ES-I3 (cell line): Measurements from ENCODE around the gene COL4A6.

Experiments
- H3K36me3 ChIP-seq: 2 replicates; pipeline ENCODE4 v1.6.1; 2013; ENCODE audit warnings: mild to moderate bottlenecking, low read length, control low read depth, moderate library complexity; ENCODE audit not compliant: insufficient read depth
- H3K4me1 ChIP-seq: 2 replicates; pipeline ENCODE4 v1.6.1; 2013; ENCODE audit warnings: mild to moderate bottlenecking, control low read depth, low read length; ENCODE audit not compliant: insufficient read depth
- H3K9ac ChIP-seq: 2 replicates; pipeline ENCODE4 v1.6.1; 2013; ENCODE audit warnings: low read depth, mild to moderate bottlenecking, low read length, moderate library complexity
- H3K9me3 ChIP-seq: 2 replicates; pipeline ENCODE4 v1.6.1; 2013; ENCODE audit warnings: mild to moderate bottlenecking, low read length, moderate library complexity; ENCODE audit not compliant: control insufficient read depth, insufficient read depth

COL4A6 gene

GRCh38 chrX:108261549-108262203, 176.5 kb downstream of the COL4A6 start:
- H3K4me1 ChIP-seq, result no peaks in the 10 kb centered on the region; the same call in 1 of the 2 replicates
- H3K9me3 ChIP-seq, result peaks cover 6% of the 10 kb centered on the region; the same call in 1 of the 2 replicates
- no peaks in the 10 kb centered on the region for H3K36me3 ChIP-seq
- H3K9ac ChIP-seq, result no peak overlapping the region

- Histone ChIP-seq H3K36me3 (no peaks in the 10 kb centered on the region; the same call in 1 of the 2 replicates), H3K9me3 (peaks cover 6% of the 10 kb centered on the region; the same call in 1 of the 2 replicates), H3K9ac (no peak overlapping the region), H3K4me1 (no peaks in the 10 kb centered on the region)
Measured at GRCh38 chrX:108257556-108257955, 180.7 kb downstream of the COL4A6 start.

- Histone ChIP-seq H3K9me3 (no peaks in the 10 kb centered on the region), H3K36me3 (no peaks in the 10 kb centered on the region; the same call in 1 of the 2 replicates), H3K4me1 (no peaks in the 10 kb centered on the region), H3K9ac (no peak overlapping the region)
Measured at GRCh38 chrX:108254636-108255035, 183.6 kb downstream of the COL4A6 start.

- no peak overlapping the region for H3K9ac ChIP-seq
- H3K4me1 ChIP-seq, result no peaks in the 10 kb centered on the region
- H3K36me3 ChIP-seq, result no peaks in the 10 kb centered on the region; the same call in 1 of the 2 replicates
- H3K9me3 ChIP-seq, result no peaks in the 10 kb centered on the region
Measured at GRCh38 chrX:108250654-108251579, 187.3 kb downstream of the COL4A6 start.

- no peaks in the 10 kb centered on the region for H3K36me3 ChIP-seq
- H3K9ac ChIP-seq, result no peak overlapping the region
- no peaks in the 10 kb centered on the region for H3K4me1 ChIP-seq
- H3K9me3 ChIP-seq, result no peaks in the 10 kb centered on the region
Measured at GRCh38 chrX:108246304-108246954, 191.8 kb downstream of the COL4A6 start.

DNA sequence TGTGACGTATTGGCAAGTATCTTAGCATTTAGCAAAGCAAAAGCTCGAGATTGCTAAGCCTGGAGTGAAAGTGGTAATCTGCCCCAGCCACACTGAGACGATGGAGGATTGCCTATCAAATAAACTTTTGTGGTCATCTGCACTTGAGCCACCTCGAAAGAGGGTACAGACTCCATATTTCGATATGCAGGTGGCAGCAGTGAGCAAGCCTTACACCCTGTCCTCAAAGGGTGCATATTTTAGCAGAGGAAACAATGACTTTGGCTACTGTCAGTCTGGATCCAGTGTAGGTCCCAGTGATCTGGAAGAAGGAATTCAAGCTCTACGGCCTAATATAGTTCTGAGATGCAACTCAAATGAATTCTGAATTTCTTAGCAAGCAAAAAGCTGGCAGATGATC, 192.8 kb downstream of the COL4A6 start:
- Histone ChIP-seq H3K36me3 (no peaks in the 10 kb centered on the region), H3K9me3 (no peaks in the 10 kb centered on the region), H3K4me1 (no peaks in the 10 kb centered on the region)

GRCh38 chrX:108235986-108236385, 202.2 kb downstream of the COL4A6 start:
- Histone ChIP-seq H3K4me1 (no peaks in the 10 kb centered on the region), H3K9me3 (no peaks in the 10 kb centered on the region), H3K9ac (no peak overlapping the region), H3K36me3 (no peaks in the 10 kb centered on the region)

More for the DNA sequence above, 192.8 kb downstream of the COL4A6 start:
- H3K9ac ChIP-seq, result no peak overlapping the region

- Histone ChIP-seq H3K9ac (no peak overlapping the region), H3K4me1 (no peaks in the 10 kb centered on the region), H3K9me3 (no peaks in the 10 kb centered on the region), H3K36me3 (no peaks in the 10 kb centered on the region)
Measured at GRCh38 chrX:108230574-108230973, 207.6 kb downstream of the COL4A6 start.

DNA sequence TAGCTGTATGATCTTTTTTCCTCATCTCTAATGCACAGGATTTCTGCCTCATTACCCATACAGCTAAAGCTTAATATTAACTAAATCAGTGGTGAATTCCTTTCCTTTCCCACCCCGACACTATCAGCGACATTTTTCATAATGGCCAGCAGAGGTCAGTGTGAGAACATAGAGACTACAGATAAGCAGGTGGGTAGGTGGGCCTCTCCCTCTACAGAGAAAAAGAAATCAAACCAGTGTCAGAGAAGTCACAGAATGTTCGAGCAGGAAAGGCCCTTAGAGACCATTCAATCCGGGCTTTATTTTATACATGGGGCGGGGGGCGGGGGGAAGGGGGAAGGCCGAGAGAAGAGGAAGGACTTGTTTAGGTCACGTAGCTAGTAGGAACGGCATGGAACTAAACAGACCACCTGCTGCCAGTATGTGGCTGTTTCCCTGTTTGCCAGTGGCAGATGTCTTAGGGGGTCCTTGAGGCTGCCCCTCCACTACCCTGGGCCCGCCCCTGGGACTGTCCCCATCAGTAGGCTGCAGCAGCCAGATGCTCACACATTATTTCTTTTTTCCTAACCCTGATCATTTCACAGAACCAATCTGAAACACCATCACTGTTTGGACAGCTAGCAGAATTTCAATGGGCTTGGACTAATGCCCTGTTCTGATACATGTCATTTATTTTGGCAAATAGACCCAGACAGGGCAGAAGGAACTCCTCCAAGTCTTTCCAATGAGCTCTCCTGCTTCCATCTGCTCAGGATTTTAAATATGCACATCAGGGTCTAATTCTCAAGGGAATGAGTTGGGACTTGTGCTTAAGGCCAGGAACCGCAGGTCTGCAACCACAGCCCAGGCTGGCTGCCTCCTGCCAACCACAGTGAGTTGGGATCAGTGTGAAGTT, 213.2 kb downstream of the COL4A6 start:
- no peaks in the 10 kb centered on the region for H3K9me3 ChIP-seq
- H3K36me3 ChIP-seq, result no peaks in the 10 kb centered on the region
- 0 out of 2 replicates have a peak, but pooled peaks cover 7% of the 10 kb centered on the region for H3K4me1 ChIP-seq
- H3K9ac ChIP-seq, result no peak overlapping the region

- Histone ChIP-seq H3K4me1 (0 out of 2 replicates have a peak, but pooled peaks cover 7% of the 10 kb centered on the region), H3K36me3 (no peaks in the 10 kb centered on the region), H3K9me3 (no peaks in the 10 kb centered on the region), H3K9ac (no peak overlapping the region)
Measured at GRCh38 chrX:108224218-108224617, 214.0 kb downstream of the COL4A6 start.

- Histone ChIP-seq H3K4me1 (0 out of 2 replicates have a peak, but pooled peaks cover 7% of the 10 kb centered on the region), H3K9me3 (no peaks in the 10 kb centered on the region), H3K9ac (no peak overlapping the region), H3K36me3 (no peaks in the 10 kb centered on the region)
Measured at GRCh38 chrX:108223585-108223984, 214.6 kb downstream of the COL4A6 start.

- Histone ChIP-seq H3K4me1 (0 out of 2 replicates have a peak, but pooled peaks cover 7% of the 10 kb centered on the region), H3K9me3 (no peaks in the 10 kb centered on the region)
Measured at GRCh38 chrX:108221301-108221864, 216.8 kb downstream of the COL4A6 start.

GRCh38 chrX:108219949-108220601, 218.1 kb downstream of the COL4A6 start:
- H3K36me3 ChIP-seq, result no peaks in the 10 kb centered on the region
- H3K9me3 ChIP-seq, result no peaks in the 10 kb centered on the region
- no peak overlapping the region for H3K9ac ChIP-seq
- H3K4me1 ChIP-seq, result 0 out of 2 replicates have a peak, but pooled peaks cover 2% of the 10 kb centered on the region

More at GRCh38 chrX:108221301-108221864, 216.8 kb downstream of the COL4A6 start:
- H3K36me3 ChIP-seq, result no peaks in the 10 kb centered on the region
- no peak overlapping the region for H3K9ac ChIP-seq
